Measurements from ENCODE around the gene ENPP5. TPM values are rescaled to one million over a fixed set of nuclear protein-coding genes. Genes with fewer than 3 reads are reported as not detected.

Gene ENPP5
- total RNA-seq, 1 experiment from 2014 or later = 2.3 TPM

DNA sequence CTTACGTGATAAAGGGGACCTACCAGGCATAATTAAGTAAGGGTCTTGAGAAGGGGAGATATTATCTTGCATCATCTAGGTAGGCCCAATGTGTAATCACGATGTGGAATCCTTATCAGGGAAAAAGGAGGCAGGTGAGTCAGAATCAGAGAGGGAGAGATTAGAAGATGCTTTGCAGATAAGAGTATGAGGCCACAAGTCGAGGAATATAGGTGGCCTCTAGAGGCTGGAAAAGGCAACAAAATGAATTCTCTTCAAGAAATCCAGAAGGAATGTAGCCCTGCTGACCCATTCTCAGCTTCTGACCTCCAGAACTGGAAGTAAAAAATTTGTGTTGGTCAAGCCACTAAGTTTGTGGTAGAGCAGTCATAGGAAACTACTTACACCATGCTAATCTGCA lies 51.9 kb downstream of the ENPP5 start:
- Histone ChIP-seq H3K36me3 (ENCODE audit: control insufficient read depth, insufficient read depth, low read length) (no peaks in the 10 kb centered on the region), H3K4me1 (no peaks in the 10 kb centered on the region), H3K9me3 (no peaks in the 10 kb centered on the region), H3K4me3 (ENCODE audit: low read depth, low read length) (no peak overlapping the region), H3K27me3 (replicated peaks; ENCODE audit: control insufficient read depth, insufficient read depth, low read length) (no peaks in the 10 kb centered on the region)
- TF ChIP-seq, protein P1, sequence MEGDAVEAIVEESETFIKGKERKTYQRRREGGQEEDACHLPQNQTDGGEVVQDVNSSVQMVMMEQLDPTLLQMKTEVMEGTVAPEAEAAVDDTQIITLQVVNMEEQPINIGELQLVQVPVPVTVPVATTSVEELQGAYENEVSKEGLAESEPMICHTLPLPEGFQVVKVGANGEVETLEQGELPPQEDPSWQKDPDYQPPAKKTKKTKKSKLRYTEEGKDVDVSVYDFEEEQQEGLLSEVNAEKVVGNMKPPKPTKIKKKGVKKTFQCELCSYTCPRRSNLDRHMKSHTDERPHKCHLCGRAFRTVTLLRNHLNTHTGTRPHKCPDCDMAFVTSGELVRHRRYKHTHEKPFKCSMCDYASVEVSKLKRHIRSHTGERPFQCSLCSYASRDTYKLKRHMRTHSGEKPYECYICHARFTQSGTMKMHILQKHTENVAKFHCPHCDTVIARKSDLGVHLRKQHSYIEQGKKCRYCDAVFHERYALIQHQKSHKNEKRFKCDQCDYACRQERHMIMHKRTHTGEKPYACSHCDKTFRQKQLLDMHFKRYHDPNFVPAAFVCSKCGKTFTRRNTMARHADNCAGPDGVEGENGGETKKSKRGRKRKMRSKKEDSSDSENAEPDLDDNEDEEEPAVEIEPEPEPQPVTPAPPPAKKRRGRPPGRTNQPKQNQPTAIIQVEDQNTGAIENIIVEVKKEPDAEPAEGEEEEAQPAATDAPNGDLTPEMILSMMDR (IDR thresholded peaks at IDR 0.05; ENCODE audit: insufficient read depth in 1 of 2, low read depth in 1 of 2, low read length in 1 of 2, severe bottlenecking in 1 of 2, unreplicated experiment in 1 of 2) = no peak
- Mint-ChIP-seq H3K36me3 (ENCODE audit: insufficient read depth, unreplicated experiment) (no peaks in the 10 kb centered on the region), H3K9me3 (ENCODE audit: unreplicated experiment) (peaks cover 20% of the 10 kb centered on the region), H3K4me3 (ENCODE audit: unreplicated experiment) (no peak overlapping the region), H3K27ac (ENCODE audit: unreplicated experiment) (no peak overlapping the region), H3K27me3 (ENCODE audit: insufficient read depth, unreplicated experiment) (peaks cover 3% of the 10 kb centered on the region), H3K4me1 (ENCODE audit: low read depth, unreplicated experiment) (no peaks in the 10 kb centered on the region)
- POLR2A ChIA-PET = no interaction called here
- intact Hi-C loops (cut with micrococcal nuclease; ENCODE audit: unreplicated experiment) = no loop called here
- no peak for DNase-seq
- BruUV-seq (replicated peaks) = no TSS peak
- CTCF ChIA-PET = no interaction called here

DNA sequence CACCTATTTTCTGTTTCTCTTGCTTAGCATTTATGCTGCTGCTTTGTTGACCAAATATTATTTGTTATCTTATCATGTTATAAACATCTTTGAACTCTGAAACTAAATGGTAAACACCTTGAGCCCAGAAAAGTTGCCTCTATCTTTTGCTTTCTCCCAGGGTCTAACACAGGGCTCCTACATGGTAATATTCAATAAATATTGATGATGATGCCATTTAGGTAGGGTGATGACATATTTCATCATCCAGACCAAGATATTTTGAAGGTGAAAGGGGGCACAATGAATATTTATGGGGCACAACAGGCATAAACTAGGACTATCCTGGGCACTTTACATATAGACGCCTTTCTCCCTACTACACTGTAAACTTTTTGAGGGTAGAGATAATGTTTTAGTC lies 52.6 kb downstream of the ENPP5 start:
- Histone ChIP-seq H3K9me3 (no peaks in the 10 kb centered on the region), H3K4me3 (ENCODE audit: low read depth, low read length) (no peak overlapping the region), H3K27me3 (replicated peaks; ENCODE audit: control insufficient read depth, insufficient read depth, low read length) (no peaks in the 10 kb centered on the region), H3K4me1 (no peaks in the 10 kb centered on the region), H3K36me3 (ENCODE audit: control insufficient read depth, insufficient read depth, low read length) (no peaks in the 10 kb centered on the region)
- DNase-seq = no peak
- H3K36me3 Mint-ChIP-seq (ENCODE audit: insufficient read depth, unreplicated experiment) = no peaks in the 10 kb centered on the region
- POLR2A ChIA-PET = no interaction called here
- H3K4me3 Mint-ChIP-seq (ENCODE audit: unreplicated experiment) = no peak overlapping the region
- intact Hi-C loops (cut with micrococcal nuclease; ENCODE audit: unreplicated experiment) = no loop called here
- peaks cover 3% of the 10 kb centered on the region for H3K27me3 Mint-ChIP-seq (ENCODE audit: insufficient read depth, unreplicated experiment)
- H3K27ac Mint-ChIP-seq (ENCODE audit: unreplicated experiment) = no peak overlapping the region
- BruUV-seq (replicated peaks) = no TSS peak
- H3K9me3 Mint-ChIP-seq (ENCODE audit: unreplicated experiment) = peaks cover 20% of the 10 kb centered on the region
- CTCF ChIA-PET = no interaction called here
- TF ChIP-seq, protein P1 (IDR thresholded peaks at IDR 0.05; ENCODE audit: insufficient read depth in 1 of 2, low read depth in 1 of 2, low read length in 1 of 2, severe bottlenecking in 1 of 2, unreplicated experiment in 1 of 2) = no peak
- no peaks in the 10 kb centered on the region for H3K4me1 Mint-ChIP-seq (ENCODE audit: low read depth, unreplicated experiment)

DNA sequence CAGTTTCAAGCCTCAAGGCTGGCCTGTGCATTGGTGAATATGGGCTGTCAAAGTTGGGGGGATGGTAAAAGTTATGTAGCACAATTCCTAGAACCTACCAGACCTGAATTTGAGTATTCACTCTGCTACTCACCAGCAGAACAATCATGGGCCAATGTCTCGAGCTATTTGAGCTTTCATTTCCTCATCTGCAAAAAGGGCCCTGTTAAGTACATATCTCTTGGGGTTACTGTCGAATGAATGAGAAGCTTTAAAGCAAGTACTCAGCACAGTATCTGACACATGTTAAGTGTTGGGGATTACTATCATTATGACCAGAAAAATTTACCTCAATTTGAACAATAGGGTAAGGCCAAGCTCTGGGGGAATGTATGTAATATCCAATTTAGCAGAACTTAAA lies 54.5 kb downstream of the ENPP5 start:
- Mint-ChIP-seq H3K27ac (ENCODE audit: unreplicated experiment) (no peak overlapping the region), H3K36me3 (ENCODE audit: insufficient read depth, unreplicated experiment) (no peaks in the 10 kb centered on the region), H3K9me3 (ENCODE audit: unreplicated experiment) (peaks cover 11% of the 10 kb centered on the region), H3K27me3 (ENCODE audit: insufficient read depth, unreplicated experiment) (peaks cover 3% of the 10 kb centered on the region), H3K4me1 (ENCODE audit: low read depth, unreplicated experiment) (no peaks in the 10 kb centered on the region), H3K4me3 (ENCODE audit: unreplicated experiment) (no peak overlapping the region)
- Histone ChIP-seq H3K27me3 (replicated peaks; ENCODE audit: control insufficient read depth, insufficient read depth, low read length) (no peaks in the 10 kb centered on the region), H3K36me3 (ENCODE audit: control insufficient read depth, insufficient read depth, low read length) (no peaks in the 10 kb centered on the region), H3K4me3 (ENCODE audit: low read depth, low read length) (no peak overlapping the region), H3K9me3 (no peaks in the 10 kb centered on the region), H3K4me1 (no peaks in the 10 kb centered on the region)
- no peak for DNase-seq
- no TSS peak for BruUV-seq (replicated peaks)
- CTCF ChIA-PET = no interaction called here
- POLR2A ChIA-PET = no interaction called here
- TF ChIP-seq, protein P1 (IDR thresholded peaks at IDR 0.05; ENCODE audit: insufficient read depth in 1 of 2, low read depth in 1 of 2, low read length in 1 of 2, severe bottlenecking in 1 of 2, unreplicated experiment in 1 of 2) = no peak
- intact Hi-C loops (cut with micrococcal nuclease; ENCODE audit: unreplicated experiment) = no loop called here

All from Caco-2 (cell line).